ENCODE results near the gene ACOT7. TPM values are rescaled to one million over a fixed set of nuclear protein-coding genes. Genes with fewer than 3 reads are reported as not detected.
"Not testable (repeated sequence)": the region's sequence is repeated elsewhere in the genome, so short reads cannot be mapped to it uniquely, and the experiment has no call there.

Gene ACOT7
- total RNA-seq, 1 donor from 2014 or later: 175 TPM

DNA sequence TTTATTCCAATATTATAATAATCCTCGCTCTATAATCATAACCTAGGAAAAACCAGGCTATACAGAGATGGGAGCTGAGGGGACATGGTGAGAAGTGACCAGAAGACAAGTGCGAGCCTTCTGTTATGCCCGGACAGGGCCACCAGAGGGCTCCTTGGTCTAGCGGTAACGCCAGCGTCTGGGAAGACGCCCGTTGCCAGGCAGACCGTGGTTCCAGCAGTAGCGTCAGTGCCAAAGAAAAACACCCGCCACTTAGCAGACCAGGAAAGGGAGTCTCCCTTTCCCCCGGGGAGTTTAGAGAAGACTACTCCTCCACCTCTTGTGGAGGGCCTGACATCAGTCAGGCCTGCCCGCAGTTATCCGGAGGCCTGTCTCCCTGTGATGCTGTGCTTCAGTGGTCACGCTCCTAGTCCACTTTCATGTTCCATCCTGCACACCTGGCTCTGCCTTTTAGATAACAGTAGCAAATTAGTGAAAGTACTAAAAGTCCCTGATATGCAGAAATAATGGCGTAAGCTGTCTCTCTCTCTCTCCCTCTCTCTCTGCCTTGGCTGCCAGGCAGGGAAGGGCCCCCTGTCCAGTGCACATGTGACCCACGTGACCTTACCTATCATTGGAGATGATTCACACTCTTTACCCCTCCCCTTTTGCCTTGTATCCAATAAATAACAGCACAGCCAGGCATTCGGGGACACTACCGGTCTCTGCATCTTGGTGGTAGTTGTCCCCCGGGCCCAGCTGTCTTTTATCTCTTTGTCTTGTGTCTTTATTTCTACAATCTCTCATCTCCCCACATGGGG is 30.3 kb downstream of the ACOT7 start:
- H3K9me3 Mint-ChIP-seq (ENCODE audit: unreplicated experiment); H3K4me3 Mint-ChIP-seq (ENCODE audit: unreplicated experiment); H3K27ac Mint-ChIP-seq (ENCODE audit: unreplicated experiment); H3K36me3 Mint-ChIP-seq (ENCODE audit: unreplicated experiment); H3K27me3 Mint-ChIP-seq (ENCODE audit: unreplicated experiment): not testable (repeated sequence)
- peaks cover 19% of the 10 kb centered on the region for H3K4me1 Mint-ChIP-seq (ENCODE audit: low read depth, unreplicated experiment)
- DNase-seq: peak; percentile 75
- TF ChIP-seq, protein P1, sequence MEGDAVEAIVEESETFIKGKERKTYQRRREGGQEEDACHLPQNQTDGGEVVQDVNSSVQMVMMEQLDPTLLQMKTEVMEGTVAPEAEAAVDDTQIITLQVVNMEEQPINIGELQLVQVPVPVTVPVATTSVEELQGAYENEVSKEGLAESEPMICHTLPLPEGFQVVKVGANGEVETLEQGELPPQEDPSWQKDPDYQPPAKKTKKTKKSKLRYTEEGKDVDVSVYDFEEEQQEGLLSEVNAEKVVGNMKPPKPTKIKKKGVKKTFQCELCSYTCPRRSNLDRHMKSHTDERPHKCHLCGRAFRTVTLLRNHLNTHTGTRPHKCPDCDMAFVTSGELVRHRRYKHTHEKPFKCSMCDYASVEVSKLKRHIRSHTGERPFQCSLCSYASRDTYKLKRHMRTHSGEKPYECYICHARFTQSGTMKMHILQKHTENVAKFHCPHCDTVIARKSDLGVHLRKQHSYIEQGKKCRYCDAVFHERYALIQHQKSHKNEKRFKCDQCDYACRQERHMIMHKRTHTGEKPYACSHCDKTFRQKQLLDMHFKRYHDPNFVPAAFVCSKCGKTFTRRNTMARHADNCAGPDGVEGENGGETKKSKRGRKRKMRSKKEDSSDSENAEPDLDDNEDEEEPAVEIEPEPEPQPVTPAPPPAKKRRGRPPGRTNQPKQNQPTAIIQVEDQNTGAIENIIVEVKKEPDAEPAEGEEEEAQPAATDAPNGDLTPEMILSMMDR (IDR thresholded peaks at IDR 0.05; ENCODE audit: partially characterized antibody, unreplicated experiment): peak; percentile 74

DNA sequence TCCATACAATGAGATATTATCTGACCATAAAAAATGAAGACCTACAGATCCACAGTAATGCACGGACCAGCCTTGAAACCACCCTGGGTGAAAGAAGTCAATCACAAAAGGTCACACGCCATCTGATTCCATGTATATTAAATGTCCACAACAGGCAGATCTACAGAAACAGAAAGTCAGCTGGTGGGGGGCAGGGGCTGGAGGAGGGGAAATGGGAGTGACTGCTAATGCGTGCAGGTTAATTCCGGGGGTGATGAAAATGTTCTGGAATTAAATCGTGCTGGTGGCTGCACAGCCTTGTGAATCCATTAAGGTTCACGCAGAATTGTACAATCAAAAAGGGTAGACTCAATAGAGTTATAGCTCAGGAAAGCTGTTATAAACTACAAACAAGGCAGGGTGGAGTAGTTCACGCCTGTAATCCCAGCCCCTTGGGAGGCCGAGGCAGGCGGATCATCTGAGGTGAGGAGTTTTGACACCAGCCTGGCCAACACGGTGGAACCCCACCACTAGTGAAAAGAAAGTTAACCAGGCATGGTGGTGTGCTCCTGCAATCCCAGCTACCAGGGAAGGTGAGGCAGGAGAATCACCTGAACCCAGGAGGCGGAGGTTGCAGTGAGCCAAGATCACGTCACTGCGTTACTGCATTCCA is 32.3 kb downstream of the ACOT7 start:
- Mint-ChIP-seq H3K27ac (ENCODE audit: unreplicated experiment) (peak overlapping the region; percentile 3), H3K27me3 (ENCODE audit: unreplicated experiment) (peaks cover 6% of the 10 kb centered on the region), H3K9me3 (ENCODE audit: unreplicated experiment) (peaks cover 4% of the 10 kb centered on the region), H3K4me3 (ENCODE audit: unreplicated experiment) (peak overlapping the region; percentile 49), H3K36me3 (ENCODE audit: unreplicated experiment) (no peaks in the 10 kb centered on the region), H3K4me1 (ENCODE audit: low read depth, unreplicated experiment) (peaks cover 19% of the 10 kb centered on the region)
- DNase-seq: no peak
- TF ChIP-seq, protein P1 (IDR thresholded peaks at IDR 0.05; ENCODE audit: partially characterized antibody, unreplicated experiment): no peak

DNA sequence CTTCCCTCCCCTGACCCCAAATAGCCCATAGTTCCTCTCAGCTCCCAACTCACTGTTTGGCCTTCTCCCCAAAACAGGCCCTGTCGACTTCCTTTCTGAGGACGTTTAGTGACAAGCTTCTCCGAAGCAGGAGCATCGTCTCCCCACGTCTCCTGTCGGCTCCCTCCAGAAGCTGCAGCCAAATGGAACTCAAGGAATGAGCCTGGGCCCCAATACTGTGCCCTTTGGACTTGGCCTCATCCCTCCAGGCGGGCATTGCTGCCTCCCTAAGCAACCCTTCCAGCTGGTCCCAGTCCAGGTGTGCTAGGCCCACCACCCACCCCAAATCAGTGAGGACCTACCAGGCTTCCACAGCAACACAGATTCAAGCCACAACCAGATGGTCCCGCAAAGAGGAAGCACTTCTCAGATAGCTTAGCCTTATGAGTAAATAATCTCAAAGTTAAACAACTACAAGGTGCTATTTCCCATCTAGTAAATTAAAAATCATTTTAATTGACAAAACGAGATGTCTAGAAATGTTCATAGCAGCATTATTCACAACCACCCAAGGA is 33.0 kb downstream of the ACOT7 start:
- TF ChIP-seq, protein P1 (IDR thresholded peaks at IDR 0.05; ENCODE audit: partially characterized antibody, unreplicated experiment): no peak
- H3K27me3 Mint-ChIP-seq (ENCODE audit: unreplicated experiment): peaks cover 6% of the 10 kb centered on the region
- no peak for DNase-seq
- H3K9me3 Mint-ChIP-seq (ENCODE audit: unreplicated experiment): peaks cover 4% of the 10 kb centered on the region
- H3K36me3 Mint-ChIP-seq (ENCODE audit: unreplicated experiment): no peaks in the 10 kb centered on the region
- peak overlapping the region; percentile 3 for H3K27ac Mint-ChIP-seq (ENCODE audit: unreplicated experiment)
- H3K4me3 Mint-ChIP-seq (ENCODE audit: unreplicated experiment): no peak overlapping the region
- H3K4me1 Mint-ChIP-seq (ENCODE audit: low read depth, unreplicated experiment): peaks cover 21% of the 10 kb centered on the region

DNA sequence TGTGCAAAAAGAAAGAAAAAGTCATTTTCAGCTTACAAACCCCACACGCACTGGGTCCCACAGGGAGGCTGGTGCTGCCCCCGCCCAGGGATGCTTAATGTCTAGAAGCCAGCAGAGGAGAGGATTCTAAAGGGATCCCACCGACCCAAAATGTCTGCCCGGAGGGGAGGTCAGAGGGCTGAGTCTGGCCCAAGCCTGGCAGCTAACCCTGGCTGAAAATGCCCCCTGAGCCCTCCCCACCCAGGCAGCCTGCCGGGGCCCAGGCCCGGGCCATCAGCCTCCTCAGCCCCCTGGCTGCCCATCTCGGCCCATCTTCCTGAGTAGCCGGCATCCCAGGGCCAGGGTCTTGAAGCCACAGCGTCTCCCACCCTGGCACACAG is 33.5 kb downstream of the ACOT7 start:
- Mint-ChIP-seq H3K9me3 (ENCODE audit: unreplicated experiment) (peaks cover 6% of the 10 kb centered on the region), H3K4me3 (ENCODE audit: unreplicated experiment) (no peak overlapping the region), H3K27me3 (ENCODE audit: unreplicated experiment) (peaks cover 6% of the 10 kb centered on the region), H3K36me3 (ENCODE audit: unreplicated experiment) (no peaks in the 10 kb centered on the region), H3K27ac (ENCODE audit: unreplicated experiment) (no peak overlapping the region), H3K4me1 (ENCODE audit: low read depth, unreplicated experiment) (peaks cover 21% of the 10 kb centered on the region)
- no peak for DNase-seq
- TF ChIP-seq, protein P1 (IDR thresholded peaks at IDR 0.05; ENCODE audit: partially characterized antibody, unreplicated experiment): no peak
